Ovary (tissue), 9 donors: Measurements from ENCODE around the gene PAPOLB. TPM values are rescaled to one million over a fixed set of nuclear protein-coding genes. Genes with fewer than 3 reads are reported as not detected.

ENCODE experiments used
- DNase-seq, 5 donors: peaks; one replicate each; pipeline ENCODE4 v3.0.0-alpha.2; 2019 to 2020
- H3K27ac ChIP-seq, 2 donors: fragments of 200-600 bp; one replicate each; pipeline versions ENCODE4 v1.5.1 to v1.8.0; 2019 to 2022
- H3K27me3 ChIP-seq: fragments of 200-600 bp; one replicate; pipeline ENCODE4 v1.8.0; 2022
- H3K36me3 ChIP-seq: fragments of 200-600 bp; sonication (generic); one replicate; pipeline ENCODE4 v1.5.1; 2019
- H3K4me1 ChIP-seq: one replicate; pipeline ENCODE4 v1.8.1; 2013; ENCODE audit warnings: mild to moderate bottlenecking, moderate library complexity; ENCODE audit not compliant: insufficient read depth
- H3K4me3 ChIP-seq: fragments of 200-600 bp; sonication (generic); one replicate; pipeline ENCODE4 v1.5.1; 2017
- H3K9me3 ChIP-seq, 2 donors: fragments of 200-600 bp in 1 of 2; sonication (generic) in 1 of 2; one replicate each; pipeline versions ENCODE4 v1.5.1 to v1.8.1; 2013 to 2019; ENCODE audit warnings: mild to moderate bottlenecking in 1 of 2, moderate library complexity in 1 of 2
- EP300 ChIP-seq: sonication (generic); formaldehyde crosslinking; IDR thresholded peaks from one replicate; pipeline ENCODE4 v1.6.1; 2017; ENCODE audit warnings: antibody characterized with exemption
- POLR2A ChIP-seq: fragments of 450-650 bp; IDR thresholded peaks from one replicate; pipeline ENCODE4 v1.6.1; 2017; ENCODE audit warnings: antibody characterized with exemption, mild to moderate bottlenecking, moderate library complexity
- WGBS, 3 donors: extraction: QIAGEN DNeasy Blood & Tissue Kit in 1 of 3; methylation state at CpG; one replicate each; pipeline versions ENCODE4 v1.1.5 to v1.1.7; 2013 to 2017; 5-methylcytosine and 5-hydroxymethylcytosine counted together
- intact Hi-C, 4 donors: fragments of 100-400 bp; cut with DNase I; formaldehyde crosslinking; loops; one replicate each; pipeline versions ENCODE4 v1.11.0 to v1.15.1; 2022 to 2023
- polyA plus RNA-seq, 2 donors: library from polyadenylated mRNA; stranded (reverse); fragments of 200-250 nt in 1 of 2; fragments of 350-450 nt in 1 of 2; fragmentation: Illumina TruSeq in 1 of 2; extraction: RNeasy Lipid Tissue Mini Kit (QIAGEN cat#74804) in 1 of 2; gene quantifications; one replicate each; pipeline ENCODE4 v1.2.3, GENCODE V29; 2013 to 2014
- total RNA-seq, 7 donors: library from RNA; depleted of rRNA in 2 of 7; stranded (reverse); fragments of >200 nt in 2 of 7; fragmentation: NEBNext Ultra II Directional in 3 of 7; extraction: Animal tissue kit (Norgen Biotek cat#: 25700) in 3 of 7; gene quantifications; one replicate each; pipeline versions ENCODE4 v1.1.0 to v1.2.4, GENCODE V29; 2016 to 2023
- TF ChIP-seq, protein P1 (sequence below), 3 donors: fragments of 450-650 bp in 2 of 3; fragments of 200-600 bp in 1 of 3; IDR thresholded peaks; one replicate each; pipeline versions ENCODE4 v1.5.1 to v1.8.0; 2016 to 2022; ENCODE audit warnings: antibody characterized with exemption in 3 of 3, mild to moderate bottlenecking in 1 of 3
- donor health status: DM: no; HTN: no; CAD: no; lungs with moderate emphysema.
- donor health status: DM: no; HTN: no; CAD: no.
- donor health status: Bipolar disorder and iron deficiency.
- donor health status: DM: yes; HTN: yes; CAD: no.
- donor health status: DM: no; HTN: no; CAD: no.
- donor health status: DM: yes; HTN: yes; CAD: no.

PAPOLB gene
- total and polyA plus RNA-seq, 9 donors, result under 0.01 to 0.36 (median 0.09) TPM; not detected in 3

DNA sequence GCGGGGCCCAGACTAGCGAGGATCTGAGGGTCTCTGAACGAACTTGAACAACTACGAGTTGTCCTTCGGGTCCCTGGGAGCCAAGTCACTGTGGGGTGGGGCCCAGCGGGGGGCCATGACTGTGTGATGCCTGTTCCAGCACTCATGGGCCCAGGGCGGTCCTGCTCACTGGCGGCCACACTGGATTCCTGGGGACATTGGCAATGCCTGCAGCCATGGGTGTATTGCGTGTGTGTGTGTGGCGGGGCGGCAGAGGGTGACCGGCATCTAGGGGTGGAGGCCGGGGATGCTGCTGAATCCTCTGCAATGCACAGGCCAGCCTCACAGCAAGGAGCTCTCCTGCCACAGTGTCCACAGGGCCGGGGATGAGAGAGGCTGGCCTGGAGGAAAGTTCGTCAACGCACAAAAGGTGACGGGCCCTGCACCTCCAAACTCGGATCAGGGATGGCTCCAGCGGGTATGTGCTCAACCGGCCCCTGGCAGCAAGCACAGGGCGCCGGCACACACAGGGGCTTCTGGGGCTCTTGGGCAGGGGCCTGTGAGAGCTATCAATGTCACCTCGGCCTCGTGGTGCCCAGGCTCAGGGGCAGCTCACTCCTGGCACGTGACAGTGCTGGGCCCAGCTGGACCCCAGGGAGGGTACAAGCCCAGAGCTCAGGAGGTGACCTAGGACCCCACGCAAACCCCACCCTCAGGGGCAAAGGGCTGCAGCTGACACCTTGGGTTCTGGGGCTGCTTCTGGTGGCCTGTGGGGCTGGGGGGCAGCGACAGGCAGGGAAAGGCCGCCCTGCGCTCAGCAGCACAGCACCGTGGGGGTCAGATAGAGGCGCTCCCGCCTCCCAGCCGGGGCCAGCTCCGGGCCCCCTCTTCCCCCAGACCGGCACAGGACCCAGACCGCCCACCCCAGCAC is 27.9 kb downstream of the PAPOLB start:
- no peaks in the 10 kb centered on the region for H3K27me3 ChIP-seq
- H3K27ac ChIP-seq, result no peak overlapping the region
- H3K9me3 ChIP-seq, result no peaks in the 10 kb centered on the region
- WGBS, 3 donors, result 84 to 92% (median 86%) methylated on average over 34 to 36 of the region's 36 CpGs
- no peak overlapping the region for H3K4me3 ChIP-seq
- H3K4me1 ChIP-seq, result no peaks in the 10 kb centered on the region
- TF ChIP-seq EP300 (no peak), POLR2A (no peak)
- TF ChIP-seq, protein P1, sequence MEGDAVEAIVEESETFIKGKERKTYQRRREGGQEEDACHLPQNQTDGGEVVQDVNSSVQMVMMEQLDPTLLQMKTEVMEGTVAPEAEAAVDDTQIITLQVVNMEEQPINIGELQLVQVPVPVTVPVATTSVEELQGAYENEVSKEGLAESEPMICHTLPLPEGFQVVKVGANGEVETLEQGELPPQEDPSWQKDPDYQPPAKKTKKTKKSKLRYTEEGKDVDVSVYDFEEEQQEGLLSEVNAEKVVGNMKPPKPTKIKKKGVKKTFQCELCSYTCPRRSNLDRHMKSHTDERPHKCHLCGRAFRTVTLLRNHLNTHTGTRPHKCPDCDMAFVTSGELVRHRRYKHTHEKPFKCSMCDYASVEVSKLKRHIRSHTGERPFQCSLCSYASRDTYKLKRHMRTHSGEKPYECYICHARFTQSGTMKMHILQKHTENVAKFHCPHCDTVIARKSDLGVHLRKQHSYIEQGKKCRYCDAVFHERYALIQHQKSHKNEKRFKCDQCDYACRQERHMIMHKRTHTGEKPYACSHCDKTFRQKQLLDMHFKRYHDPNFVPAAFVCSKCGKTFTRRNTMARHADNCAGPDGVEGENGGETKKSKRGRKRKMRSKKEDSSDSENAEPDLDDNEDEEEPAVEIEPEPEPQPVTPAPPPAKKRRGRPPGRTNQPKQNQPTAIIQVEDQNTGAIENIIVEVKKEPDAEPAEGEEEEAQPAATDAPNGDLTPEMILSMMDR (IDR thresholded peaks at IDR 0.05), result no peak
- DNase-seq, result no peak
- H3K36me3 ChIP-seq, result no peaks in the 10 kb centered on the region
- intact Hi-C loops, result no loop called here

DNA sequence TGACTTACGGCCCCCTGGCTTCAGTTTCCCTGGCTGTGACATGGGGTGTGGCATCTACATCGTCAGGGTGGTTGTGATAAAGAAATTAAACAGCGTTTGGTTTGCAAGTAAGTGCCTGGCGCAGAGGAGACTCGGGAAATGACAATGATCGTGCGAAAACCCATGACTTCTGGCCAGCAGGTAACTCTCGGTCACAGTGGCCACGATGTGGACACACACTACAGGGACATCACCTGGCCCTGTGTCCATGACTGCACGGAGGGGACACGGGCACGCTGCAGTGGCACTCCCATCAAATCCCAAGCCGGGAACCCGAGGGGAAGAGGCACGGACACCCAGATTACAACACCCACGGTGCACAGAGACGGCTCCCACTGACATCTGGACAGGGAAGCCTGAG is 28.7 kb downstream of the PAPOLB start:
- Histone ChIP-seq H3K9me3 (no peaks in the 10 kb centered on the region), H3K4me1 (no peaks in the 10 kb centered on the region), H3K4me3 (no peak overlapping the region), H3K27ac (no peak overlapping the region), H3K27me3 (no peaks in the 10 kb centered on the region), H3K36me3 (no peaks in the 10 kb centered on the region)
- no peak for DNase-seq
- intact Hi-C loops, result no loop called here
- WGBS, 3 donors, result 81 to 83% (median 82%) methylated on average over 17 of the region's 17 CpGs
- TF ChIP-seq, protein P1 (IDR thresholded peaks at IDR 0.05), result no peak
- TF ChIP-seq POLR2A, result no peak
- TF ChIP-seq EP300, result no peak

DNA sequence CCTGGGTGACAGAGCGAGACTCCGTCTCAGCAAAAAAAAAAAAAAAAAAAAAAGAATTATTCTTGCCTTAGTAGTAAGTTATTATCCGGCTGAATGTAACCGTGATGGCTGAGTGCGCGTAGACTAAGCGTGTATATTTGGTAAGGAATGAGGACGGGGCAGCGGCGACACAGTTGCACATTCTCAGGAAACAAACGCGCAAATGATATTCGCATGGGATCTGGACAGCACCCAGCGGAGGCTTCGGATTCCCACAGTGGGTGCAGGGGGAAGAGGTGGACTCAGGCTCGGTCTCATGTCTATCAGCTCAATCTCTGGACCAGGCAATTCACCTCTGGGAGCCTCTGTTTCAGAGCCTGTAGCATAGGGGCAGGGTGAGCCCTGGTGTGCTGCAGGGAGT is 29.1 kb downstream of the PAPOLB start:
- Histone ChIP-seq H3K9me3 (no peaks in the 10 kb centered on the region), H3K4me3 (no peak overlapping the region), H3K4me1 (no peaks in the 10 kb centered on the region), H3K36me3 (no peaks in the 10 kb centered on the region), H3K27me3 (no peaks in the 10 kb centered on the region), H3K27ac (no peak overlapping the region)
- WGBS, 3 donors, result 93 to 94% (median 94%) methylated on average over 16 of the region's 16 CpGs
- no peak for DNase-seq
- no peak for TF ChIP-seq POLR2A
- no peak for TF ChIP-seq EP300
- TF ChIP-seq, protein P1 (IDR thresholded peaks at IDR 0.05), result no peak
- intact Hi-C loops, result no loop called here

DNA sequence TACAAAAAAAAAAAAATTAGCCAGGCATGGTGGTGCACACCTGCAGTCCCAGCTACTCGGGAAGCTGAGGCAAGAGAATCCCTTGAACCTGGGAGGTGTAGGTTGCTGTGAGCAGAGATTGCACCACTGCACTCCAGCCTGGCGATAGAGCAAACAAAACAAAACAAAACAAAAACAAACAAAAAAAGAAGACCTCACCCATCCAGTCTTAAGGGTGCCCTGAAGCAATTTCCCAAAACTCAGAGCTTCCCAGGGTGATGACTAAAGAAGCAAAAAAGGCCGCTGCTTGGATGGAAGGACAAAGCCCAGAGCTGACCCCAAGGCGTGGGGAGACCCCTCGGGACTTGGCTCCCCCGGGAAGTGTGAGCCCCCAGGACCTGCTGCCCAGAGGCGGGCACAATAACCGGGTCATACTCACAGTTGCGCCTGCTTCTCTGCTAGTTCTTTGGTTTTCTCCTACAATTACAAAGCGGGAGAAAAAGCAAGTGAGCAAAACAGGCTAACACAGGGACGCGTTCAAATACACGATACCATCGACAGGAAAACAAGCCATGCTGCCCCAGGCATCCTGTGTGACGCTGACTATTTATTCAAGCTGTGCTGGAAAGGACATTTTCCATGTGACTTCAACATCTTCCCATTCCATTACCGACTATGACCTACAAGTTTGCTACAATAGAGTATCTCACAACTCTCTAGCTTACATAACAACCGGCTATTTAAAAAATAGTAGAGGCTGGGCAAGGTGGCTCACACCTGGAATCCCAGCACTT is 29.9 kb downstream of the PAPOLB start:
- H3K27ac ChIP-seq, result no peak overlapping the region
- no peak for DNase-seq
- H3K4me3 ChIP-seq, result no peak overlapping the region
- TF ChIP-seq POLR2A, result no peak
- TF ChIP-seq, protein P1 (IDR thresholded peaks at IDR 0.05), result no peak
- no peak for TF ChIP-seq EP300
- no peaks in the 10 kb centered on the region for H3K4me1 ChIP-seq
- no peaks in the 10 kb centered on the region for H3K9me3 ChIP-seq
- H3K36me3 ChIP-seq, result no peaks in the 10 kb centered on the region
- H3K27me3 ChIP-seq, result no peaks in the 10 kb centered on the region
- intact Hi-C loops, result no loop called here
- 85 to 91% (median 88%) methylated on average over 17 of the region's 17 CpGs for WGBS, 3 donors
